AG20443 (cell line): Measurements from ENCODE around the gene SPECC1L.
"Not testable (repeated sequence)": the region's sequence is repeated elsewhere in the genome, so short reads cannot be mapped to it uniquely, and the experiment has no call there.

Experiments
- DNase-seq: peaks from one replicate; pipeline ENCODE4 v3.0.0; 2012; ENCODE audit warnings: low spot score, mixed read lengths

The SPECC1L gene

DNA sequence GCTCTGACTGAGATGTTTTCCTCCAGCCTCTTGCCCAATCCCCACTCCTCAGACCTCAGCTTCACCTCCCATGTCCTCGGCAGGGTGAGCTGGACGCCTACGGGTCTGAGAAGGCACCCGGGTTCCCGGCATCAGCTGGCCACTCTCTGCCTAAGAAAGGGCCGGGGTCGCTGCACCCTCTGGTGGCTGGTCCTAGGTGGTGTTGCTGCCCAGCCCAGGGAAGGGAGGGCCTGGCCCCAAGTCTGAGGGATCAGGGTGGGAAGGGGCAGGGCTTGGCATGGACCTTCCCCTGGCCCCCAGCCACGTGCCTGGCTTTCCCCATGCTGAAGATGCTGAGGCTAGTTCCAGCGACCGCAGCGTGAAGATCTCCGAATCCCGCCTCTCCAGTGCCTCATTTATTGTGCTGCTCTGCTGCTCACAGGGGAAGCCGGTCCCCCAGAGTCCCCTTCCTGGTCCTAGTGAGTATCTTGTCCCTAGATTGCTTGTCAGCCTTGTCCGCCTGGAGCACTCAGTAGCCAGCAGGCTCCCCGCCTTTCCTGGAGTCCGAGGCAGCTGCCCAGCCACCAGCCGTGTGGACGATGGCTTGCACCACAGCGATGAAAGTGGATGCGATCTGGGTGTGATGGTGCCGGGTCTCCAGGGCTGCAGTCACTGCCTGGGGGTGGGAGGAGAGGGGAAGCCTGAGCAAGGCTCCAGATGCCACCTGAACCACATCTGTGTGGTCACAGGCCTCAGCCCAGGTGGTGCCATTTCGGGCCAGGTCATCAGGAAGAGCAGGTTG lies 22.9 kb upstream of the SPECC1L start:
- DNase-seq = peak; percentile 96

DNA sequence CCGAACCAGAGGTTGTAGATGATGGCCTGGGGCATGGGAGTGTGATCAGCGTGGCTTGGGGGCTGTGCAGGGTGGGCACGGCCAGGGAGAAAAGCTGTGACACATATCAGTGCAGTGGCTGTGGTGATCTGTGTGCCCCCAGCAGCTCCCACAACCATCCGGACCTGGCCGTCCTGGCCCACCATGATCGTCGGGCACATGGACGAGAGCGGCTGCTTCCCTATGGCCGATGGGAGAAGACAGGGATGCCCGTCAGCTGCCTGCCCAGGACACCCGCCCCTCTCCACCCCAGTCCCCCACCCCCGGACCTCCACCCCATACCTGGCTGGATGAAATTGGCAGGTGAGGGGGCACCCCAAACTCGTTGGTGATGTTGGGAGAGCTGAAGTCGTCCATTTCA lies 22.0 kb upstream of the SPECC1L start:
- not testable (repeated sequence) for DNase-seq

DNA sequence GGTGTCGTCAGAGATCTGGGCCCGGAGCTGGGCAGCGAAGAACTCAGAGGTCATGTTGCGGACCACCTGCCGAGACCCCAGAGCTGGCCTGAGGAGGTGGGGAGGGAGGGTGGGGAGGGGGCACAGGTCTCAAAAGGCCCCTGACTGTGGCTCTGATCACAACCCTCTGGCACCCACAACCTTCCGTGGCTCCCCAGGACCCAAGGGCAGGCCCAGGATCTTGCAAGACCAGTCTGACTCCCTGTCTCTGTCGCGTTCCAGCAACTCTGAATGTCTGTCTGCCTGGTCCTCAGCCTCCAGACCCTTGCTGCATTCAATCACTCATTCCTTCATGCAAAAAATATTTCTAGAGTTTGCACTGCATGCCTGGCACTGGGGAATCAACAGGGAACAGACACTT lies 21.2 kb upstream of the SPECC1L start:
- not testable (repeated sequence) for DNase-seq

DNA sequence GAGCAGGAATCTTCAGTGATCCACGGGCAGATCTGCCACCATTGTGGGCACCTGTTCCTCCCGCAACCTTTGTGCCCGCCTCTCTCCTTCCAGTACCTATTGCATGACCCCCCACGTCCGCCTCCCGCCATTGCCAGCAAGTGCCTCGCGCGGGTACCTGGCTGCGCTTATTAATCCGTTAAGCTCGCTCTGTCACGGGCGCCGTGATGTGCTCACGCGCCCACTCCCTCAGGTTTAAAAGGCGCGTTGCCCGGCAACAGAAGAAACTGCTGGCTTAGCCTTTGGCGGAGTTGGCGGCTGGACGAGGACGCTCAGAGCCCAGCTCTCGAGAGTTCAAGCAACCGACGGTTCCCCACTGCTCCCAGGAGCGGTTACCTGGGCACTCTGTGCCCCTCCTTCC lies 19.3 kb upstream of the SPECC1L start:
- not testable (repeated sequence) for DNase-seq

DNA sequence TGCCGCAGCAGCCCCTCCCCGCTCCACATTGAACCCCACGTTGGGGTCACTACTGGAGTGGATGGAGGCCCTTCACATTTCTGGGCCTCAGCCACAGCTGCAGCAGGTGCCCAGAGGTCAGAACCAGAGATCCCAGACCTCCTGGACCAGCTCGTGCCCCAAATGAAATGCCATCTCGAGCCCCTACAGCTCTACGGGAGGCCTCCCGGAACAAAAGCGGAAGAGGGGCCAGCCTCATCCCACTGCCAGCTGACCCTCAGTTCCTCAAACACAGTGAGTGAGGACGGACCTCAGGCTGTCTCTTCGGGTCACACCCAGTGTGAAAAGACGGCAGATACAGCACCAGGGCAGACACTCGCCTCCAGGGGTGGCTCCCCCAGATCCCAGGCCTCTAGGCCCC lies 17.5 kb upstream of the SPECC1L start:
- DNase-seq = not testable (repeated sequence)

DNA sequence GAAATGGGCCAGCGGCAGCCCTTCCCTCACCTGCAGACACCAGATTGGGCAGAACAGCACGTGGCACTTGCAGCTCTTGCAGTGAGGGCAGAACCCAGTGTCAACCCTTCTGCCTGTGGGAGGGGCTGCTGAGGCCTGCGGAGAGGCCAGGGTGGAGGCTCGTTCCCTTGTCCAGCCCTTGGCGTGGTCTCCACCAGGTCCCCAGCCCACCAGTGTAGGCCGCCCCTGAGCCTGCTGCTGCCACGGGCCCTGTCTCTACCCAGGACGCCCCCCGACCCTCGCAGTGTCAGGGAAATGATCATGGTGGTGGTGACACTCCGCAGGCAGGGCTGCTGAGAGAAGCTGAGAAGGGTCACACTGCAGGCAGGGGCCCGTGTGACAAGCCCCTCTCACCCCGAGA lies 14.5 kb upstream of the SPECC1L start:
- DNase-seq = not testable (repeated sequence)

DNA sequence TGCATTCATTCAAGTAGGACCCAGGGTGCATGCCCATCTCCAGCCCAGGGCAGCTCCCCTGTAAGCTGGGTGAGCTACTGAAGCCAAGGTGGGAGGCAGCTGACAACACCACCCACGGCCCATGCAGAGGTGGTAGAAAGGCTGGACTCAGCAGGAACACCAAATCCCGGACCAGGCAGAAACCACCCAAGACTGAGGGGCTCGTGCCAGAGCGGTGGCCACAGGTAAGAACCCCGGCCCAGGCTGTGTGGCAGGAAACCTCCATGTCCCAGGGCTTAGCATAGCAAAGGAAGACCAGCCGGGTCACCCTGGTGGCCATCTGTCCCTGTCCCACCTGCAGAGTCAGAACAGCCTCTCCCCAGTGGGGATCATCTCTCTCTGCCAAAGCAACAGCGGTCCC lies 13.9 kb upstream of the SPECC1L start:
- DNase-seq = not testable (repeated sequence)

DNA sequence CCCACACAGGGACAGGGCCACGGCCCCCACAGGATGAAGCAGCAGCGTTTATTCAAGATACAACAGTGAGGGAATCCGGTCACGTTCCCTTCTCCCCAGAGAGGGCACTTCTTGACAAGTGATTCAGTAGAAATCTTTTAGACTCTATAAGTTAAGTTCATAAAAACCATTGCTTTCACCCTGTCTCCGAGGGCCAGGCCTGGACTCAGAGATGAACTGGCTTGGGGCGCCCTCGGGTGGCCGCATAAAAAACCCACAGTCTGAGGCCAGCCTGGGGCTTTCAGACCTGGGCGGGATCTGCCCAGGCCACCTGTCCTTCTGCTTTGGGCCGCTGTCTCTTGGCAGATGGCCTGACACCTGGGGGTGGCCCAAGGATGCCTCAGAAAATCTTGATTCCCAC lies 11.2 kb upstream of the SPECC1L start:
- DNase-seq = peak; percentile 66

DNA sequence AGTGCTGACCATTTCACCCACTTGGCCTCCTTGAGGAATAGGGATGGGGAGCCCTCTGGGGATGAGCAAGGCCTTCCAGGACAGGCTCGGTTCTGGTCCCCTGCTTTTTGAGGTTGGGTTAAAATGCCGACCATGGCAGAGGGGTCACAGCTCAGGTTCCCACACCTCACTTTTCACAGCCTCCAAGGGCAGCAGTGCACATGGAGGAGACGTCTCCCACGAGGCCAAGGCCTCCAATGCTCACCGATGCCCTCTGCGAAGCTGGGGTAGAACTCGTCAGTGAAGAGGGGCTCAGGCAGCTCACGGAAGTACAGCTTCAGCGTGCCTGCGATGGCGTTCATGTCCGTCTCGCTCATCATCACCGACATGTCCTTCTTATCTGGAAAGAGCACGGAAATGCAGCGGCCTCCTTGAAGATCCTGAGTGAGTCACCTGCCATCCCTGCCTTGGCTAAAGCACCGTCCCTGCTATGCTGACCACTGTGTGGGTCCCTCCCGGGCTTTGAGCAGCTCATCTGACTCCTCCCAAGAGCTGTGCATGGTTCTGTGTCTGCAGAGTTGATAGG lies 8.4 kb upstream of the SPECC1L start:
- DNase-seq = not testable (repeated sequence)

DNA sequence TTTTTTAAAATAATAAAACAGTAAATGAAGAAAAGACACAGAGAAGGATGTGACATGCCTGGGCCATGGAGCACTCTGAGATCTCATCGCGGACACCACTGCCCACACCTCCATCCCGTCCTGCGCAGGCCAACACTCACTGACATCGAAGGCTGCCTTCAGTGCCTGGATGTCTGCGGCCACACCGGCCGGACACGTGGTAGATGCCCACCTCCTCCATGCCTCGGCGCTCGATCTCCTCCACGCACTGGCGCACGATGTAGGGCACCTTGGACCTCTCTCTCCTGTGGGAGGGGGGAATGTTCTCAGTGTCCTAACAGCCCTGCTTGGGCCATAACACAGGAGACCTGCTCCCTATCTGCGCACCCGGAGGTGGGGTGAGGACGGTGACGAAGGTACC lies 7.2 kb upstream of the SPECC1L start:
- not testable (repeated sequence) for DNase-seq

DNA sequence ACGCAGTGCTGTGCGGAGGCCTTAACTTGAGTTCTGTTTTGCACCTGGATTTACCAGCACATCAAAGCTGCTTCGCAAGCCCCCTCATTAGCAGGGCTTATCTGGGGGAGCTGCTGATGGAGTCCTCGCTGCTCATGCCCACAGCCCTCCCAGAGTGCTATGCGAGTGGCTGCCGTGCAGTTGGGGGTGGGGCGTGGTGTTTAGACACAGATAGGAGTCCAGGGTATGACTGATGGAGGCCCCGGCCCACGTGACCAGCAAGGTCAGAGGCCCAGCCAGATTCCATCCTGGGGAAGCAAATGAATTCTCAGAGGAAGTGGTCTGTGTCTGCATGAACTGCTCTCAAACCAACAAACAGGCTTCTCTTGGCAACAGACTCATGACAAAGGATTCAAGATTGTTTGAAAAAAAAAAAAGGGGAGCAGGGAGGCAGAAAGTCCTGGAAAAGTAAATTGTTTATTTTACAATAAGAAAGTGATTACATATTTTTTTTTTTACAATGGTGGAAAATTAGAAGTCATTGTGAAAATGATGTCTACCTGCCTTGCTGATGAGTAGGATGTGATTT lies 6.2 kb upstream of the SPECC1L start:
- not testable (repeated sequence) for DNase-seq

DNA sequence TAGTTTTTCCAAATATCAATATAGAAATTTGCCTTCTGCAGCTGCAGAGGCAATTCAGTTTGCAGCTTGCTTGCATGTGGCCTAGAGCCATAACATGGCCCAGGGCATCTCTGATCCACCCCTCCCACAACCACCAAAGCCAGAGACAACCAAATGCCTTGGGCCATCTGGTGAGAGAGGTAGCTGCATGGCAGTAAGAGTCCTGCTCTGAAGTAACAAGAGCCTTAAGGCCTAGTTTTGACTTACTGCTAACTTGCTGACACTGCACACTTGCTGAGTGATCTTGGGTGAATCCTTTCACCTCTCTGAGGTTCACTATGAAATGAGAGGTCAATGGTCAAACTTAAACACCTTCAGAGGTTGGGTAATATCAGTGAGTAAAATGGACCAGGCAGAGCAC lies 4.9 kb upstream of the SPECC1L start:
- DNase-seq = no peak

DNA sequence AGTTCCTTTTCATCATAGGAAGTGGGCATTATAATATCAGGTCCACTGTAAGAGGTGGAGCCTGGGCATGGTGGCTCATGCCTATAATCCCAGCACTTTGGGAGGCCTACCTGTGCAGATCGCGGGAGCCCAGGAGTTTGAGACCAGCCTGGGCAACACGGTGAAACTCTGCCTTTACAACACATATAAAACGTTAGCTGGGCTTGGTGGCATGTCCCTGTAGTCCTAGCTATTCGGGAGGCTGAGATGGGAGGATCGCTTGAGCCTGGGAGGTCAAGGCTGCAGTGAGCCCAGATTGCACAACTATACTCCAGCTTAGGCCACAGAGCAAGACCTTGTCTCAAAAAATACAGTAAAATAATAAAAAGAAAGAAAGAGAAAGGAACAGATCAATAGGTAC lies 4.1 kb upstream of the SPECC1L start:
- DNase-seq = not testable (repeated sequence)

DNA sequence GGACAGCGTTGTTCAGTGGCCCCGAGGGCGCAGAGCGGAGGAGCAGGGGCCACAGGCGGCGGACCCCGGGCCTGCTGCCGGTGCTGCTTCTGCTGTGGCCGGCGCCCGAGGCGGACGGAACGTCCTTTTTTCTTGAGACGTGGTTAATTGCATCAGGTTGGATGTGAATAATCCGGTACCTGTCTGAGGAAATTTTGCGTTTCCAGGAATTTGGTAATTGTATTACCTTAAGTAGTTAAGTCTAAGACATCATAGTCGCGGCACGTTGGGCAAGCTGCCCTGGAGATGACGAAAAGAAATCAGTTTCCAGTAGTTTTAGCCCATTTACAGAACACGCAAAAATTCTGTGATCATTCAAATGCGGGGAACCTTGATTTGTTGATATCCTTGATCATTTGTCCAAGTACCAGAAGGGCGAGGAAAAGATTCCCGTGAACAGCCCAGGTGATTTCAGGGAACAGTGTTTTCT lies 789 bp downstream of the SPECC1L start:
- no peak for DNase-seq

DNA sequence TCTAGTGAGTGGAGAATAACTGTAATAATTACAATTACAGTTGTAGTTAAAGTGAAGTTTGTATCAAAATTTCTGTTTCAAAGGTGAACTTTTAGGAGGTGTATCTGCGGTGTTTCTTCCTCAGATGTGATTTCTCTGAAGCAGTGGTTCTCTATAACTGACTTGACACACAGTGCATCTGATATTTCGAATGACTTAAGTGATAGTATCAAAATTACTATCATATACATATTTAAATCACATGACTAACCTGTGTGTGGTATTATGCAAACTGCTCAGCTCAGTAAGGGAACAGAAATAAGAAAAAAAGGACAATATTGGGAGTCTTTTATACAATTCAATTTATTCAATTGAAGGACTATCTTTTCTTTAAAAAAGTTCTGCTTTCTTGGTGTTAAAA lies 2.4 kb downstream of the SPECC1L start:
- not testable (repeated sequence) for DNase-seq

DNA sequence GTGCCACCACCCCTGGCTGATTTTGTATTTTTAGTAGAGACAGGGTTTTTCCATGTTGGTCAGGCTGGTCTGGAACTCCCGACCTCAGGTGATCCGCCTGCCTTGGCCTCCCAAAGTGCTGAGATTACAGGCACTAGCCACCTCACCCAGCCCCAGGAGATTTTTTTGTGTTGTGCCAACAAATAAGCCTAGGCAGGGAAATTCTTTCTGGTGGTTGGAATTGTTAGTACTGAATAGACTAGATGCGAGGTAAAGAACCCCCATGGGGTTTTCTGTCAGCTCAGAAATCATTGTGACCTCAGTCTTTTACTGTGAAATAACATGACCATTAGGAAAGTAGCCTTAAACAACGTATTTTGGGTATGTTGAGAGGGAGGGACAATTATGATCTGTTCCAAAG lies 3.3 kb downstream of the SPECC1L start:
- DNase-seq = not testable (repeated sequence)

DNA sequence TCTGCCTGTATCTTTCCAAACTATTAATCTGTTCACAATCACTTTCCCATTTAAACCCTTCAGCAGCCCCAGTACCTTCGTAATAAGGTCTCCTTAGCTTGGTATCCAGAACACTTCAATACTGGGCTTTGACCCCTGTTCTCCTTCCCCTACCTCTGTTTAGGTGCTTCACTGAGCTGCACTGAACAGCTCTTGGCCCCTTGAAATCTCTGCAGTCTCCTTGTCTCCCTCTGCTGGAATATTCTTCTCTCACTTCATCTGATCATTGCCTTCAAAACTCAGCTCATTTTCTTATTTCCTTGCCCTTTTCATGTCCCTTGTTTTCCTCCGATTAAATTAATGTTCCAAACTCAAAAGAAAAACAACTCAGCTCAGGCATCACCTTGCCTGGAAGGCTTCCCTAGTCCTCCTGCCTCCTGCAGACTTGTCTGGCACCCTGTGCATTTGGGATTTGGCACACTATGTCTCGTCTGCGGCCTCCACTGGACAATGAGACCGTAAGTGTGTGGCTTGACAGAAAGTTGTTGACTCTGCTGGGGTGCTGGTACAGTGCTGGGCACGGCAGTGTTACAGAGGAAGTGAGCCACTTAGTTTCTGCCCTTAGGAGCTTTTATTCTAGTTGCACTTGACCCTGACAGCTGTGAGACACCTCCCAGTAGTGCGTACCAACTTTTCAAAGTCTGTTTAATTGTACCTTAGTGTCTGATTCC lies 4.2 kb downstream of the SPECC1L start:
- DNase-seq = not testable (repeated sequence)

DNA sequence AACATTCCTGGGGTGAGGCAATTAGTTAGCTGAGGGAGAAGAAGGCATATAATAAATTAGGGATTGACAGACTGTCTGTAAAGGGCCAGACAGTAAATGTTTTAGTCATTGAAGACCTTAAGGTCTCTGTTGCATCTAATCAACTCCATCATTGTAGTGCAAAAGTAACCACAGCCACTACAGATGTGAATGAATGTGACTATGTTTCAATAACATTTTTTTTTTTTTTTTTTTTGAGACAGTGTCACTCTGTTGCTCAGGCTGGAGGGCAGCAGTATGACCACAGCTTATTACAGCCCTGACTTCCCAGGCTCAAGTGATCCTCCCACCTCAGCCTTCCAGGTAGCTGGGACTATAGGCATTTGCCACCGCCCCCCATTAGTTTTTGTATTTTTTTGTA lies 9.7 kb downstream of the SPECC1L start:
- not testable (repeated sequence) for DNase-seq

DNA sequence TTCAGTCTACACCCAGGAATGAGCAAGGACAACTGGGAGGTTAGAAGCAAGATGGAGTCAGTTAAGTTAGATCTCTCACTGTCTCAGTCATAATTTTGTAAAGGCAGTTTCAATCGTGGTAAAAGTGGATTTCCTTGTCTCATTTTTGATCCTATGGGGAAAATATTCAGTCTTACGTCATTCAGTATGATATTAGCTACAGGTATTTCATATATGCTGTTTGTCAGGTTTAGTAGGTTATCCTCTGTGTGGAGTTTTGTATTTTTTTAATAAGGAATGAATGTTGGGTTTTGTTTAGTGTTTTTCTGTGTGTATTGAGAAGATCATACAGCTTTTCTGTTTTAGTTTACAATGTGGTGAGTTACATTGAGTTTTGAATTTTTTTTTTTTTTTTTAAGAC lies 11.8 kb downstream of the SPECC1L start:
- no peak for DNase-seq

DNA sequence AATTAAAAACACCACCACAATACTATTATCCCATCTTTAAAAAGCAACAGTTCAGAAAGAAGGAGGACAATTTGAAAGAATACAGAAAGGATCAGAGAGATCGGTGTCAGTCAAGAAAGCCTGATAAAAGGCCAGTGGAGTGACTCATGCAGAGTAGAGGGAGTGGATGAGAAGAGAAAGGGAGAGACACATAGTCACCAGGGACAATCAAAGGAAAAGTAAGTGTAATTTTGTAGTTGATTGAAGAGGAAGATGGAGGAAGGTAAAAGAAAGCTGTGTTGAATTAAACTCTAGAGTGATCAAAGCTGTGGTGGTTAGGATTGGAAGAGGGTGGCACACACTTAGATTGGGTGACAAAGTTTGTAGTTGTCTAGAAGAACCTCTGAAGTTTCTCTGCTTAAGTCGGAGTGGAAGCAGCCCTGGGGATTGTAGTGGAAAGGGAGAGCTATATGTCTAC lies 14.1 kb downstream of the SPECC1L start:
- DNase-seq = no peak

DNA sequence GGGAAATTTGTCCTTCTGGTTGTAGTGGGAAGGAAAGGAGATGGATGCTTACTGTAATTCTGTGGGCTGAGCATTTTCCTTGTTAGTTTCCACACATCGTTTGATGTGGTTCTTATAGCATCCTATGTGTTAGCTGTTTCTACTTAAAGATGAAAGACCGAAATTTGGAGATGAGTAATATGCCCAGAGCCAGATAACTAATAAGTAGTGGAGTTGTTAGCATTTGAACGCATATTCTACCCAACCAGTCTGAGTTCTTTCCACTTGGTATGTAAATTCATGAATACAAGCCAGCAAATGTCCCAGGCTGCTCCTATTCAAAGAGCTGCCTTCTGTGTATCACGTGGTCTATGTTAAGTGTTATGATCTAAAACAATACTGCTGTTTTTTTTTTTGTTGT lies 14.6 kb downstream of the SPECC1L start:
- no peak for DNase-seq

DNA sequence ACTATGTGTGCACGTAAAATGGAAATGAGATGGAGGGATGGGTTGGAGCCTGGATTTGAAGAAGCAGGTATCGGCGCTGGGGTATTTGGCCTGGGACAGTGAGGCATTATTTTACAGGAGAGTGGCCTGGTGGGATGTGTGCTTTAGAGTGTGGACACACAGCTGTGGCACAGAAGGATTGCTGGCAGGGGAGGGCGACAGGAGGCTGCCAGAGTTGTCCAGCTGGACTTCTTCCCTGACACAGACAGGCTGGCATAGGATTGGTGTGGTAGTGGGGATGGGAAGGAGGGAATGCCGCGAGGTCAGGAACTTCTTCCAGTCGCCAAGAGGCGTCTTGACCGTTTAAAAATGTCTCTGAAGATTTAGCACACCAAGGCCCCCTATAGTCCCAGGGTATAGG lies 16.6 kb downstream of the SPECC1L start:
- not testable (repeated sequence) for DNase-seq

DNA sequence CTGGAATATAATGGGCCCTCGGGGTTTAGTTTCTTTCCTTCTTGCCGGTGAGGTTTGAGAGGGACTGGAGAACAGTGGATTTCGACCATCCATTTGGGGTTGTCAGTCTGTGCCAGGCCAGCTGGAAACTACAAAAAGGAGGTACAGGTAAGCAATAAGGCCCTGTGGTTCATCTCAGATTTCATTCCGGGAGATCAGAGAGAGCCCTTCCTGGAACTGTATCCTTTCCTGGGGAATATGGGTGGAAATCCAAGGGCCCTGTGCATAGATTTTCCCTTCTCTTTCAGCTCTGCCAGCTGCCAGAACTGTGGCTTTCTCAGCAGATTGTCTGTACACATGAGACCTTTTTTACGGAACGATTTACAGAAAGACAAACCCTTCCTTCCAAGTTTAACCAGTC lies 17.2 kb downstream of the SPECC1L start:
- DNase-seq = not testable (repeated sequence)
